OCI-LY7 (cell line): ENCODE results near the gene OR2A12. TPM values are rescaled to one million over a fixed set of nuclear protein-coding genes. Genes with fewer than 3 reads are reported as not detected.

Experiments
- BruUV-seq: library from RNA; stranded (reverse); fragments of 400-500 nt; replicated peaks from 2 replicates; lab custom pipeline; 2021; lab: Mats Ljungman, UMichigan
- CTCF ChIA-PET: fragments of 300-600 bp; sonication (Branson Sonifier 250); formaldehyde crosslinking; loops from one replicate; lab custom pipeline; 2022; ENCODE audit warnings: antibody characterized with exemption; ENCODE audit not compliant: unreplicated experiment; lab: Charles Lee
- POLR2A ChIA-PET: fragments of 300-600 bp; sonication (Branson Sonifier 250); formaldehyde crosslinking; loops from one replicate; lab custom pipeline; 2022; ENCODE audit warnings: antibody characterized with exemption; lab: Charles Lee
- DNase-seq: peaks from one replicate; pipeline ENCODE4 v3.0.0-alpha.2; 2015; ENCODE audit warnings: low spot score
- H2AFZ ChIP-seq: fragments of 200-600 bp; sonication (generic), shearing (Covaris generic); 2 replicates; pipeline ENCODE4 v1.6.1; 2014; ENCODE audit warnings: mild to moderate bottlenecking, antibody characterized with exemption, low read length, moderate library complexity
- H3K27ac ChIP-seq: fragments of 200-600 bp; sonication (generic); 2 replicates; pipeline ENCODE4 v1.5.1; 2014; ENCODE audit warnings: mixed run types, low read depth, mild to moderate bottlenecking, moderate library complexity, low read length, inconsistent platforms; ENCODE audit not compliant: poor library complexity, severe bottlenecking
- H3K36me3 ChIP-seq: fragments of 200-600 bp; sonication (generic); 2 replicates; pipeline ENCODE4 v1.6.1; 2014; ENCODE audit warnings: mild to moderate bottlenecking, antibody characterized with exemption, low read length, moderate library complexity, mixed read lengths; ENCODE audit not compliant: insufficient read depth
- H3K4me1 ChIP-seq: fragments of 200-600 bp; sonication (generic); 2 replicates; pipeline ENCODE4 v1.5.1; 2014; ENCODE audit warnings: mild to moderate bottlenecking, low read length; ENCODE audit not compliant: insufficient read depth, poor library complexity, severe bottlenecking
- H3K4me2 ChIP-seq: fragments of 200-600 bp; sonication (generic); 2 replicates; pipeline ENCODE4 v1.6.1; 2014; ENCODE audit warnings: mild to moderate bottlenecking, low read length
- H3K4me3 ChIP-seq: fragments of 200-600 bp; sonication (generic); 2 replicates; pipeline ENCODE4 v1.5.1; 2014; ENCODE audit warnings: mild to moderate bottlenecking, low read depth, low read length; ENCODE audit not compliant: poor library complexity, severe bottlenecking
- H3K79me2 ChIP-seq: fragments of 200-600 bp; sonication (generic); 2 replicates; pipeline ENCODE4 v1.6.1; 2016; ENCODE audit warnings: low read depth, mild to moderate bottlenecking, low read length, moderate library complexity, mixed read lengths; ENCODE audit not compliant: insufficient read depth
- H3K9me2 ChIP-seq: fragments of 200-600 bp; sonication (generic); 2 replicates; pipeline ENCODE4 v1.6.1; 2016; ENCODE audit warnings: mild to moderate bottlenecking, low read length, mixed read lengths; ENCODE audit not compliant: insufficient read depth
- H3K9me3 ChIP-seq: fragments of 200-600 bp; sonication (generic); 2 replicates; pipeline ENCODE4 v1.6.1; 2014; ENCODE audit warnings: mild to moderate bottlenecking, mixed run types, low read length, mixed read lengths
- H4K20me1 ChIP-seq: fragments of 200-600 bp; sonication (generic); 2 replicates; pipeline ENCODE4 v1.6.1; 2014; ENCODE audit warnings: mild to moderate bottlenecking, antibody characterized with exemption, low read length, moderate library complexity, mixed read lengths; ENCODE audit not compliant: insufficient read depth
- EZH2phosphoT487 ChIP-seq: fragments of 200-600 bp; sonication (generic); IDR thresholded peaks from 2 replicates; pipeline ENCODE4 v1.6.1; 2018; ENCODE audit warnings: low read depth, borderline replicate concordance, mild to moderate bottlenecking, mixed run types, antibody characterized with exemption, low read length, moderate library complexity, mixed read lengths
- intact Hi-C: fragments of 100-400 bp; cut with micrococcal nuclease; formaldehyde crosslinking; loops from one replicate; pipeline ENCODE4 v1.10.0; 2022; ENCODE audit not compliant: unreplicated experiment
- total RNA-seq, 2 experiments: library from RNA; depleted of rRNA in 1 of 2; stranded (reverse); fragments of >200 nt in 1 of 2; shearing (Covaris generic) in 1 of 2; gene quantifications; 2 replicates each; pipeline ENCODE4 v1.2.3, GENCODE V29; 2014 to 2022
- TF ChIP-seq, protein P1 (sequence below): fragments of 200-600 bp; sonication (generic); conservative IDR thresholded peaks from 2 replicates; pipeline ENCODE4 v1.5.1; 2014; ENCODE audit warnings: mild to moderate bottlenecking, antibody characterized with exemption, low read length, moderate library complexity, mixed read lengths

OR2A12 gene
- total RNA-seq, 2 experiments from 2014 or later: not detected

DNA sequence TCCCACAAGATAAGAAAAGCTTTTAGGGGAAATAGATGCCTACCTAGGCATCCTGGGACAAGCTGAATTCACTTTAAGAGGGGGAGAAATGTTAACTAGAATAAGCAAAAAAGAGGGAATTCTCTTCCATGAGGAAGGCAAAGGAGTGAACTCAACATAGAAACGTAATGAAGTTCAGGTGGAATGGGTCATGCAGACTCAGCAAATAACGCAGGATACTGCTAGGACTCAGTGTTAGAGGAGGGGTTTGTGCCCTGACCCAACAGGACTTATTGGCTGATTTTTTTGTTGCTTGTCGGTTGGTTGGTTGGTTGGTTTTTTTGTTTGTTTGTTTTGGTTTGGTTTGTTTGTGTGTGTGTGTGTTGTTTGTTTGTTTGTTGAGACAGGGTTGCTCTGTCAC, 46.2 kb downstream of the OR2A12 start:
- TF ChIP-seq, protein P1, sequence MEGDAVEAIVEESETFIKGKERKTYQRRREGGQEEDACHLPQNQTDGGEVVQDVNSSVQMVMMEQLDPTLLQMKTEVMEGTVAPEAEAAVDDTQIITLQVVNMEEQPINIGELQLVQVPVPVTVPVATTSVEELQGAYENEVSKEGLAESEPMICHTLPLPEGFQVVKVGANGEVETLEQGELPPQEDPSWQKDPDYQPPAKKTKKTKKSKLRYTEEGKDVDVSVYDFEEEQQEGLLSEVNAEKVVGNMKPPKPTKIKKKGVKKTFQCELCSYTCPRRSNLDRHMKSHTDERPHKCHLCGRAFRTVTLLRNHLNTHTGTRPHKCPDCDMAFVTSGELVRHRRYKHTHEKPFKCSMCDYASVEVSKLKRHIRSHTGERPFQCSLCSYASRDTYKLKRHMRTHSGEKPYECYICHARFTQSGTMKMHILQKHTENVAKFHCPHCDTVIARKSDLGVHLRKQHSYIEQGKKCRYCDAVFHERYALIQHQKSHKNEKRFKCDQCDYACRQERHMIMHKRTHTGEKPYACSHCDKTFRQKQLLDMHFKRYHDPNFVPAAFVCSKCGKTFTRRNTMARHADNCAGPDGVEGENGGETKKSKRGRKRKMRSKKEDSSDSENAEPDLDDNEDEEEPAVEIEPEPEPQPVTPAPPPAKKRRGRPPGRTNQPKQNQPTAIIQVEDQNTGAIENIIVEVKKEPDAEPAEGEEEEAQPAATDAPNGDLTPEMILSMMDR: no peak
- TF ChIP-seq EZH2phosphoT487: no peak
- CTCF ChIA-PET: no interaction called here
- BruUV-seq: no TSS peak

DNA sequence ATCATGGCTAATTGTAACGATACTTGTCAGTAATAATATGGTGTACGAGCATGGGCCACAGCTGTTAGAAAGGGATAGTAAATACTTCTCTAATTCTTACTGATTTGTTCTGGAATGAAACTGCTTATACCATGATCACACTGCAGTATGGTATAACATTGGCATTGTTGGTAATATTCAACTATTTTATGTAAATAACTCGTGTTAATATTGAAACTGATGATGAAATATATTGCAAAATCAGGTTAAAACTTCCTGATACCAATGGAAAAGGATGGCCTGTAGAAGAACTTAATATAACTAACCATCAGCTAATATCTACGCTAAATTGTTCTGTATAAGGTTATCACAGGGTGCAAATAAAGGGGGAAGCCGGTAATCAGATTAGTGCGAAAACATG, 47.2 kb downstream of the OR2A12 start:
- TF ChIP-seq, protein P1: no peak
- no peak for TF ChIP-seq EZH2phosphoT487
- Histone ChIP-seq H3K27ac (no peak overlapping the region), H3K4me2 (no peak overlapping the region), H3K36me3 (no peaks in the 10 kb centered on the region), H3K79me2 (no peaks in the 10 kb centered on the region), H3K9me3 (no peaks in the 10 kb centered on the region), H3K9me2 (no peaks in the 10 kb centered on the region), H3K4me3 (no peak overlapping the region), H4K20me1 (no peaks in the 10 kb centered on the region), H3K4me1 (no peaks in the 10 kb centered on the region), H2AFZ (no peak overlapping the region)
- POLR2A ChIA-PET: no interaction called here
- intact Hi-C loops: no loop called here
- DNase-seq: no peak
- BruUV-seq: no TSS peak
- CTCF ChIA-PET: no interaction called here

More for the DNA sequence above, 46.2 kb downstream of the OR2A12 start:
- H3K79me2 ChIP-seq: no peaks in the 10 kb centered on the region
- H2AFZ ChIP-seq: no peak overlapping the region
- H3K4me1 ChIP-seq: no peaks in the 10 kb centered on the region
- no peaks in the 10 kb centered on the region for H3K36me3 ChIP-seq
- no peak overlapping the region for H3K4me2 ChIP-seq
- no peak overlapping the region for H3K27ac ChIP-seq
- POLR2A ChIA-PET: no interaction called here
- H4K20me1 ChIP-seq: no peaks in the 10 kb centered on the region
- DNase-seq: no peak
- no peaks in the 10 kb centered on the region for H3K9me3 ChIP-seq
- intact Hi-C loops: no loop called here
- H3K9me2 ChIP-seq: no peaks in the 10 kb centered on the region
- no peak overlapping the region for H3K4me3 ChIP-seq

DNA sequence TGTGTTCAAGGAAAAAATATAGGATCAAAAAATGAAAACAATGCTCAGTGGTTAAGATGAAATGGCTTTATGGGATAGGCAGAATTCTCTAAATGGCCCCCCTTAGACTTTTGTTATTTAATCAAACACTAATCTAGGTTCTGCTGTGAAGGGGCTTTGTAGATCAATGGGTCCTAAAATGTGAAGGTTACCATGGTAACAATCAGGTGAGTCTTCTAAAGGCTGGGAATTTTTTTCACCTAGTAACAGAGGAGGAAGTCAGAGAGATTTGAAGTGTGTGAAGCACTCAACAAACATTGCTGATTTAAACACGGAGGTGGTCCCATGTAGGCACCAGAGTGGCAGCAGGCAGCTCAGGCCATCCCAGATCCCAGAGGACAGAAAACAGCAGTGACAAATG, 48.0 kb downstream of the OR2A12 start:
- DNase-seq: no peak
- H3K9me3 ChIP-seq: no peaks in the 10 kb centered on the region
- H3K36me3 ChIP-seq: no peaks in the 10 kb centered on the region
- ChIA-PET CTCF (no interaction called here), POLR2A (no interaction called here)
- TF ChIP-seq, protein P1: no peak
- no peak for TF ChIP-seq EZH2phosphoT487
- no peaks in the 10 kb centered on the region for H3K4me1 ChIP-seq
- no peak overlapping the region for H3K4me2 ChIP-seq
- no peaks in the 10 kb centered on the region for H4K20me1 ChIP-seq
- H3K9me2 ChIP-seq: no peaks in the 10 kb centered on the region
- no peak overlapping the region for H3K4me3 ChIP-seq
- H3K27ac ChIP-seq: no peak overlapping the region
- no peak overlapping the region for H2AFZ ChIP-seq
- H3K79me2 ChIP-seq: no peaks in the 10 kb centered on the region
- no TSS peak for BruUV-seq
- intact Hi-C loops: no loop called here
